GM06990 (cell line): ENCODE results near the gene P2RY4.
"Not testable (repeated sequence)": the region's sequence is repeated elsewhere in the genome, so short reads cannot be mapped to it uniquely, and the experiment has no call there.

ENCODE experiments used
- DNase-seq: peaks from one replicate; pipeline ENCODE4 v3.0.0-alpha.2; 2011; ENCODE audit not compliant: insufficient read length; ENCODE audit errors: extremely low read depth
- H3K27me3 ChIP-seq: replicated peaks from 2 replicates; pipeline ENCODE4 v1.6.0; 2011; ENCODE audit warnings: low read length; ENCODE audit not compliant: control insufficient read depth, insufficient read depth
- H3K36me3 ChIP-seq: 2 replicates; pipeline ENCODE4 v1.5.1; 2011; ENCODE audit warnings: low read length; ENCODE audit not compliant: control insufficient read depth, insufficient read depth
- H3K4me3 ChIP-seq: replicated peaks from 2 replicates; pipeline ENCODE4 v1.5.1; 2011; ENCODE audit warnings: low read depth, mild to moderate bottlenecking, control low read depth, low read length
- TF ChIP-seq, protein P1 (sequence below): IDR thresholded peaks from 2 replicates; pipeline ENCODE4 v1.5.1; 2011; ENCODE audit warnings: low read length, control low read depth, mild to moderate bottlenecking, inconsistent platforms; ENCODE audit not compliant: insufficient read depth, poor library complexity, severe bottlenecking

The P2RY4 gene

DNA sequence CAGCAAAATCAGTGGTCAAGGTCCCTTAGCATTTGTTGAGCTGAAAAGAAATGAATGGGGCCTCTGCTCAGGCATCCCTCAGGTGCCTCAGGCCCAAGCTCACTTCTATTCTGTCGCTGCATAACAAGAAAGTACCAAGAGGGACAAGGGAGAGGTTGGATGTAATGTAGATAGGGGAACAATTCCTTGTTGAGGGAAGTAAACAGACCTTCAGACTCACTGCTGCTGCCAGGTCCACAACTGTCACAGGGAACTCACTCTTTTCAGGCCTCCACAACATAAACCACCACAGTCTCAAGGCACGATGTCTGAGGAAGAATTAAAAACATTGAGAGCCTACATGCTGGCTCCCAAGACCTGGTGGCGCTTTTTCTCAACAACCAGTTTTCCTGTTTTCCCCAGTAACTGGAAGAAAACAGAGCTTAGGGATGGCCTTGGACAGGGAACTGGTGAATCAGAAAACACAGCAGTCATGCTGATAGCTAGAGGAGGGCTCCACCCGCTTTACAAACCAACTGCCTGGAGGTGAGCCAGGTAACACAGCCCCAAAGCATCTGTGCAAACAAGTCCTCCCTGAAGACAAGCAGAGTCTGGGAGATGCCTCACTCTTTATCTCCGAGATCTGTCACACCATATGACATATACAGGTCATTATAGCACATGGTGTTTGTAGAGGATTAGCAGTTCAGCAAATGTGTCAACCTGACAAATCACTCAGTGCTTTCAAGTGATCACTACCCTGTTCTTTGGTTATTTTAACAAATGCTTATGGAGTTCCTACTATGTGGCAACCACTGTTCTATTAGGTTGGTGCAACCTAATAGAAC lies 39.9 kb downstream of the P2RY4 start:
- Histone ChIP-seq H3K4me3 (no peak overlapping the region), H3K27me3 (no peaks in the 10 kb centered on the region; the same call in 1 of the 2 replicates), H3K36me3 (no peaks in the 10 kb centered on the region)
- TF ChIP-seq, protein P1, sequence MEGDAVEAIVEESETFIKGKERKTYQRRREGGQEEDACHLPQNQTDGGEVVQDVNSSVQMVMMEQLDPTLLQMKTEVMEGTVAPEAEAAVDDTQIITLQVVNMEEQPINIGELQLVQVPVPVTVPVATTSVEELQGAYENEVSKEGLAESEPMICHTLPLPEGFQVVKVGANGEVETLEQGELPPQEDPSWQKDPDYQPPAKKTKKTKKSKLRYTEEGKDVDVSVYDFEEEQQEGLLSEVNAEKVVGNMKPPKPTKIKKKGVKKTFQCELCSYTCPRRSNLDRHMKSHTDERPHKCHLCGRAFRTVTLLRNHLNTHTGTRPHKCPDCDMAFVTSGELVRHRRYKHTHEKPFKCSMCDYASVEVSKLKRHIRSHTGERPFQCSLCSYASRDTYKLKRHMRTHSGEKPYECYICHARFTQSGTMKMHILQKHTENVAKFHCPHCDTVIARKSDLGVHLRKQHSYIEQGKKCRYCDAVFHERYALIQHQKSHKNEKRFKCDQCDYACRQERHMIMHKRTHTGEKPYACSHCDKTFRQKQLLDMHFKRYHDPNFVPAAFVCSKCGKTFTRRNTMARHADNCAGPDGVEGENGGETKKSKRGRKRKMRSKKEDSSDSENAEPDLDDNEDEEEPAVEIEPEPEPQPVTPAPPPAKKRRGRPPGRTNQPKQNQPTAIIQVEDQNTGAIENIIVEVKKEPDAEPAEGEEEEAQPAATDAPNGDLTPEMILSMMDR: no peak
- DNase-seq: no peak

DNA sequence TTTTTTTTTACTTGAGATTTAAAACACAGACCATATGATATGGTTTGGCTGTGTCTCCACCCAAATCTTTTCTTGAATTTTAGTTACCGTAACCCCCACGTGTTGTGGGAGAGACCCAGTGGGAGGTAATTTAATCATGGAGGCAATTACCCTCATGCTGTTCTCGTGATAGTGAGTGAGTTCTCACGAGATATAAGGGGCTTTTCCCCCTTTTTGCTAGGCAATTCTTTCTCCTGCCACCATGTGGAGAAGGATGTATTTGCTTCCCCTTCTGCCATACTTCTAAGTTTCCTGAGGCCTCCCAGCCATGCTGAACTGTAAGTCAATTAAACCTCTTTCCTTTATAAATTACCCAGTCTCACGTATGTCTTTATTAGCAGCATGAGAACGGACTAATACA lies 50.4 kb downstream of the P2RY4 start:
- not testable (repeated sequence) for H3K4me3 ChIP-seq, DNase-seq, H3K27me3 ChIP-seq, H3K36me3 ChIP-seq

DNA sequence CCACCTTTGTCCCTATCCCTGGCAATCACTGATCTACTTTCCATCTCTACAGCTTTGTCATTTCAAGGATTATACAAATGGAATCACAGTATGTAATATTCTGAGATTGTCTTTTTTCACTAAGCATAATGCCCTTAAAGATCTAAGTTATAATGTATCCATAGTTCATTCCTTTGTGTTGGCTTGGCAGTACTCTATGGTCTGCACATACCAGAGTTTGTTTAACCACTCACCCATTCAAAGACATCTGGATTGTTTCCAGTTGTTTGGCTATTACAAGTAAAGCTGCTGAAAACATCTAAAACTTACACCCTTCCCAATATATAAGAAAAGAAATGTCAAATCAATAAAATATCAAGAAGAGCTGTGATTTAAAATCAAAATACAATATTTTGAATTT lies 51.5 kb downstream of the P2RY4 start:
- Histone ChIP-seq H3K36me3 (no peaks in the 10 kb centered on the region), H3K4me3 (no peak overlapping the region), H3K27me3 (no peaks in the 10 kb centered on the region)
- TF ChIP-seq, protein P1: no peak
- DNase-seq: no peak
